Measurements from ENCODE around the gene SCML1.

DNA sequence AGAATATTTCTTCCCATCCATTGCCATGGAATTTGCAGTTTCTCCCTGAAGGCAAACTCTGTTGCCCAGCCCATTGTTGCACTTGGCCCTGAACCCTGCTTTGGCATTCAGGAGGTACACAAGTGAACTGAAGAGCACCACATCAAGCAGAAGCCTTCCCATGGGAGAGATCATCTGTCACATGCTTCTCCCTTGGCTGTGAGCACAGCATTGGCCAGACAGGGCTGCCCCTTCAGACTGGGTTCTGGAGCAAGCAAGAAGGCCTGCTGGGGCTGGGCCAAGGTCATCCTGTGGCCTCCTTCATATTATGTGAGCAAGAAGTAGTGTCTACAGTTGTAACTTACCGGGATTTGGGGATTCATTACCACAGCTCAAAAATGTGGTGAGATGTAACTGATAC, 22.7 kb downstream of the SCML1 start:
- TF ChIP-seq MAX (IDR thresholded peaks at IDR 0.05), result no peak
- TF ChIP-seq EP300 (IDR thresholded peaks at IDR 0.05; ENCODE audit: borderline replicate concordance), result no peak
- TF ChIP-seq YY1 (IDR thresholded peaks at IDR 0.05; ENCODE audit: low read depth), result no peak
- no peak for TF ChIP-seq EGR1 (IDR thresholded peaks at IDR 0.05)
- TF ChIP-seq TAF1 (IDR thresholded peaks at IDR 0.05; ENCODE audit: low read depth), result no peak
- TF ChIP-seq REST (IDR thresholded peaks at IDR 0.05; ENCODE audit: low read depth), result no peak
- TF ChIP-seq ZBTB7A (IDR thresholded peaks at IDR 0.05; ENCODE audit: low read depth), result no peak
- TF ChIP-seq NFIC (IDR thresholded peaks at IDR 0.05), result no peak
- TF ChIP-seq RAD21 (IDR thresholded peaks at IDR 0.05; ENCODE audit: low read depth), result no peak
